ENCODE measurements around the gene SLC9A3.
"Not testable (repeated sequence)": the region's sequence is repeated elsewhere in the genome, so short reads cannot be mapped to it uniquely, and the experiment has no call there.

The SLC9A3 gene

GRCh38 chr5:523441-524222, 617 bp downstream of the SLC9A3 start:
- peak; percentile 36 for DNase-seq

- DNase-seq: peak; percentile 92
These were observed 1.3 kb downstream of the SLC9A3 start for GRCh38 chr5:522899-523440.

- peak; percentile 66 for DNase-seq
These were observed 2.1 kb downstream of the SLC9A3 start for GRCh38 chr5:522116-522515.

GRCh38 chr5:521680-522079, 2.6 kb downstream of the SLC9A3 start:
- DNase-seq: no peak

DNA sequence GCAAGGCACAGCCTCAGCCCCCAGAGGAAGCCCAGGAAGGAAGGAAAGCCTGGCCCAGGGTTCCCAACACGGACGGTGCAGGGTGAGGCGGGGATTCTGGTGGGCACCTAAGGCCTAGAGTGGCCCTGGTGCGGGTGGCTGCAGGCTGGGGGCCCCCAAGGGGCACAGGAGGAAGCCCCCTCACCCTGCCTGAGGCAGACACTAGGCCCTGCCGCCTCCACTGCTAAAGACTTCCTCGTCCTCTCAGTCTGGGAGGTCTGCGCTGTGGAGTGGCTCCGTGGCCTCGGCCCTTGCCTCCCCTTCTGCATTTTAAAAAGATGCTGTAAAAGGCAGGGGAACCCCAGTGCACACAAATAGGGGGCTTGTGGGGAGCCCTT, 3.4 kb downstream of the SLC9A3 start:
- DNase-seq: no peak

- no peak for DNase-seq
These were observed 3.9 kb downstream of the SLC9A3 start for GRCh38 chr5:520196-520849.

- DNase-seq: no peak
These were observed 5.5 kb downstream of the SLC9A3 start for GRCh38 chr5:518721-519120.

DNA sequence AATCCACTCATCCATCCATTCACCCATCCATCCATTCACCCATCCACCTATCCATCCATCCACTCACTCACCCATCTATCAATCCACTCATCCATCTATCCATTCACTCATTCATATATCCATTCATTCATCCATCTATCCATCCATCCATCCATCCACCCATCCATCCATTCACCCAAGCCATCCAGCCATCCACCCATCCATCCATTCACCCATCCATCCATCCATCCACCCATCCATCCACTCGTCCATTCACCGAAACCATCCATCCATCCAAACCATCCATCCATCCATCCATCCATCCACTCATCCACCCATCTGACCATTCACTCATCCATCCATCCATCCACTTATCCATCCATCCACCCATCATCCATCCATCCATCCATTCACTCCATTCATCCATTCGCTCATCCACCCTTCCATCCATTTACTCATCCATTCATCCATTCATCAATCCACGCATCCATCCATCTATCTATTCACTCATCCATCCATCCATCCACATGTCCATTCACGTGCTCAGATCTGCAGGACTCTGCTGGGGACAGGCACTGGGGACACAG, 6.6 kb downstream of the SLC9A3 start:
- DNase-seq: no peak

- DNase-seq: no peak
These were observed 7.3 kb downstream of the SLC9A3 start for GRCh38 chr5:516980-517379.

DNA sequence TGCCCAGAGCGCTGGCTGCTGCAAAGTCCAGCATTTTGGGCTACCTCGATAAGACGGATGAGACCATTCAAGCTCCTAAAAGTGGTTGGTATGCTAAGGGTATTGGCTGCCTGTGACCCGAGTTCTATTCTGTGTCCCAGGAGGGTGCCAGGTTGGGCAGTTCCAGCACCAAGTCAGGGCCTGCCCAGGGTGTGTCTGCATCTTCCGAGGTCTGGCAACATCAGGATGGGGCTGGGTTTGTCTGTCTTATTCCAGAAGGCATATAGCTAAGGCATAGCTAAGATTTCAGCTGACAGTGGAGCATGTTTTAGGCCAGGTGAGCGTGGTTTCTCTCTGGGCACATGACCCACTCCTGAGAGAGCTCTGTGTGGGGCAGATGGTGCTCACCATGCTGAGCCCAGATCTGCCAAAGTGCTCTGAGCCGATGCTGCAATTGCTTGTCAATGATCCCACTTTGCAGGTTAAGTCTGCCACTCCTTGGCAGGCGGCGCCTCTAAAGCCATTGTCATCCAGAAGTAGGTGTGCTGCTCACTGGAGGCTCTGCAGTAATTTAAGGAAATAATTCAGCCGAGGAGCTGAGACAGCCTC, 7.8 kb downstream of the SLC9A3 start:
- peak; percentile 29 for DNase-seq

GRCh38 chr5:515273-515836, 8.9 kb downstream of the SLC9A3 start:
- DNase-seq: no peak

- no peak for DNase-seq
These were observed 9.6 kb downstream of the SLC9A3 start for GRCh38 chr5:514673-515072.

DNA sequence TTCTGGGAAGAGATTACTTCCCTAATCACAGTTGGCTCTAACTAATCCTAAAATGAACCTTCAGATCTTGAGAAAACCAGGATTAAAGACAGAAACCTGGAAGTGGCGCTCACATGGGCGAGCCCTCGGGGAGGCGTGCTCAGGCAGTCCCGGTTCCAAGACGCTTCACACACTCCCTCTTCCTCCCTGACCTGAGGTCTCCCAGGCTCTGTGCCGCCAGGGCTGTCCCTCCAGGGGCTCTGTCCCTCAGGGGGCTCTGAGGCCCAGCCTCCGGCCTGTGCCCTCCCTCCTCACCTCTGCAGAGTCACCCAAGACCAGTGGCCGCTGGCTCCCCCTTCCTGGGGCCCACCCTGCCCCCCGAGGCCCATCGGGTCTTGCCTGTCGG, 10.2 kb downstream of the SLC9A3 start:
- no peak for DNase-seq

DNA sequence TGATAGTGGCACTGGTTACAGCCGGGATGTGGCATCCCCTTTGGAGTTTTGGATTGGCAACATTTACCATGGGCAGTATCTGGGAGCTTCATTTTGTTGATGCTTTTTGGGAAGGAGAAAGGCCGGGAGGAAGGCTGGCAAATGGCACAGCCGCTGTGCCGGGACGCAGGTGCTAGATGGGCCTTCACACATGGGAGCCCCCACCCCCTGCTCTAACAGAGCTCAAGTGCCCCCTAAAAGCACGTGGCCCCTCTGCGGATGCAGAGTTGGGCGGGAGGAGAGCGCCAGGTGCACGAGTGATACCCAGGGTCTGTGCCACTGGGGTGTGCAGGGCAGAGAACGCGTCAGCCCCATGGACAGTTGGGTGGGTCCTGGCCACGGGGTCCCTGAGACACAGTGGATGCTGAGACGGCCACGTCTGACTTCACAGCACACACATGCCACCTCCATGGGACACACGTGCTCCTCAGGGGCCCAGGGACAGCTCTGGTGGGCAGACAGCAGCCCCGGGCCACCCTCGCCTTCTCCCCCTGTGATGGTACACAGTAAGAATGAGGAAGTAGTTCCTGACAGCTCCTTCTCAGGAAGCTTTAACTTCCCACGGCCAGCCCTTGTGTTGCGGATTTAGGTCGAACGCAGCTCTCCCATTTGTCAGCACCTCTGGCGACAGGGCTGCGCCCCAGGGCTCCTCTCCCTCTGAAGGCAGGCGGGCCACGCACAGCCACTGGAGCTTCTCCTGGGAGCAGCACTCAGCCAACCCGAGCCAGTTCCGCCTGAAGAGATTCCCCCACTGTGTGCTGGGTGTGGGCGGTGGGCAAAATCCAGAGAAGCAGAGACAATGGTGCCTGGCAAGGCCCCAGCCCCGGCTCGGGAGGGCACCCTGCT, 10.8 kb downstream of the SLC9A3 start:
- DNase-seq: no peak

- DNase-seq: no peak
These were observed 12.8 kb downstream of the SLC9A3 start for GRCh38 chr5:511476-511875.

DNA sequence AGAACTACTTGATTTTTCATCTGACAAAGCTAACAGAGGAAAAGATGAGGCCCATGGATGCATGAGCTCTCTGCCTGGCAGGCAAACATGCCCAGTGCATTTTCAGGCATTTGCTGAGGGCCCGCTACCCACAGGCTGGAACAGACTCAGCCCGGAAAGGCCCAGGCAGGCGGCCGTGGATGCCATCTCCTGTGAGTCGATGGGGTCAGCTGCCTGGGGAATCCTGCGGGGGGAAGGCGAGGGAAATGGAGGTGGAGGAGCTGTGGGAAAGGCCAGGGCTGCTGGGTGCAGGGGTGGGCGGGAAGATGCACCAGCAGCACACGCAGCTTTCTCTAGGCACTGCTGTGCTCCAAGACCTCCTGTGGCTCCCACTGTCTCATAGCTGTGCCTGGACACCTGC, 13.7 kb downstream of the SLC9A3 start:
- no peak for DNase-seq

DNA sequence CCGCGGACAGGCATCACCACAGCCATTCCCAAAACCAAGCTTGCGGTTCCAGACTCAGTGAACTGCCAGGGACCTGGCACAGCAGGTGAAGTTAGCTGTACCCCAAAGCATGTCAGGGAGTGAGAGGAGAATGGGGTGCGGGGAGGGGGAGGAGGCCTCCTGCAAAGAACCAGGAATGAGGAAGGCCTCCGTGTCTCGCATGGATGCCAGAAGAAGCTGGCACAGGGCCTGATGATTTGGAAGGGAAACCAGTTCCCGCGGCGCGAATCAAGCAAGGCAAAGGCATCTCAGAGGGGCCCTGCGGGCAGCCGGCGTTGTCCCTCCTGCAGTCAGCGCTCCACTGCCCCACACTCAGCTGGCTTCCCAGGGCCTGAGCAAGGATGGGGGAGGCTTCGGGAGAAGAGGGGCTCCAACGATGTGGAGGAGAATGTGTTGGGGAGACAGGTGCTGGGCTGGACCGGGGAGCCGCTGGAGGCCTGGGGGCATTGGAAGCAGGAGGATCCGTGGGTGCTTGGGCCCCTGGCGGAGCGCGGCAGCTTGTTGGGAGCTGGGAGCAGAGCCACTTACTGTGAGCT, 14.6 kb downstream of the SLC9A3 start:
- DNase-seq: peak; percentile 62

GRCh38 chr5:507986-508575, 16.2 kb downstream of the SLC9A3 start:
- DNase-seq: not testable (repeated sequence)

DNA sequence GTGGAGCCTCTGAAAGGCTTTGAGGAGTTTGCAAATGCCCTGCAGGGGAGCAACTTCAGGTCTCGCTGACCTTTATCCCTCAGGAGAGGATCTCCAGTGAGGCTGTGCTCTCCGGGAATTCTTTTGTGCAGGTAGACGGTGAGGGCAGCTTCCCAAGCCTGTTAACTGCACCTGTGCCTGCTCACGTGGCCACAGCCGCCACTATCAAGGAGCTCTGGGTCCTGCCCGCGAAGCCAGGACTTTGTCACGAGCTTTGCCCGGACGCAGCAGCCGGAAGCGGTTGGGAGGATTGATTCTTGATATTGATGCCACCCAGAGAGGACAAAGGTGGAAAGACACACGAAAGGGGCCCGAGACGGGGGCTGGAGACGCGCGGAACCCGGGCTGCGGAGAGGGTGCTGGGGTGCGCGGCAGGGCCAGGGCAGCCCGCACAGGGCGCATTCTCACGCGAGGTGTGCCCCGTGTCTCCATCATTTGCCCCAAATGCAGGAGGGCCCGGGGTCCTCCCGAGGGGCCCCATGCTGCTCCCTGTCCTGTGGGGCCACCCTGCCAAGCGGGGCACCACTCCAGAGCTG, 18.2 kb downstream of the SLC9A3 start:
- DNase-seq: peak; percentile 58

GRCh38 chr5:504326-505154, 19.7 kb downstream of the SLC9A3 start:
- DNase-seq: no peak

Data from DMS79 treated with DMSO at 0.1 percent for 48 hours (cell line).